COLO668 (cell line): ENCODE data around the gene ARHGAP31.
A peak's percentile ranks its signal among the peaks of the same experiment; 100 is the strongest.
"Not testable (repeated sequence)": the region's sequence is repeated elsewhere in the genome, so short reads cannot be mapped to it uniquely, and the experiment has no call there.

Source experiments
- DNase-seq: peaks from one replicate; lab custom pipeline; 2025; ENCODE audit not compliant: unreplicated experiment; lab: John Stamatoyannopoulos, UW

The ARHGAP31 gene

DNA sequence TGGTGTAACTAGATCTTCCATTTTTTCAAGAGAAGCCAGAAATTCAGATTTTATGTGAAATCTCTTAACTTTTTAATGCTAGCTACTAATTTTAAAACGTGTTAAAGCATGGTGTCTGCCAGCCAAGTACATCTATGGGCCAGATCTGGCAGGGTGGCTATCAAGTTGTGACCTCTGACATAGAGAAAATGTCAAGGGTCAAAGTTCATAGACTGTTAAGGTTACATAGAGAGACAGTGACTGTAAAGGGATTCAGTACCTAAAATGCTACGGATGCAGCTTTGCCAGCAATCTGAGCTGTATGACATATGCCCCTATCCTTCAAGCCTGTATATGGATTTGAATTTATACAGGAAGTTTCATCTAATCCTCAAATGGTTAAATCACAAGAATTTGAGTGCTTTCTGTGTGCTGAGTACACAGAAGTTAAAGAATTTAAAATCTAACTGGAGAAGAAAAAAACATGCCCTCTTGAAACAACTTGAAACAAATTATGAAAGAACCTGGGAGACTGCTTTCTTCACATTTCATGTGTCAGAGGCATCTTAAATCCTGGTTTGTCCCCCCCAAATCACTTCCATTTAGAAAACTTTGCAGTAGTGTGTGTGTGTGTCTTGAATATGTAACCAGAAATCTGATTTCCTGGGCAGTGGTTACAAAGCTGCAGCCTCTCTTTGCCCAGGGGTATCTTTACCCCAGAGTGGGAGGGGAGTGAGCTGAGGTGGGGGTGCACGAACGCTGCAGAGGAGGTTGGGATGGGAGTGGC lies 895 bp upstream of the ARHGAP31 start:
- no peak for DNase-seq

DNA sequence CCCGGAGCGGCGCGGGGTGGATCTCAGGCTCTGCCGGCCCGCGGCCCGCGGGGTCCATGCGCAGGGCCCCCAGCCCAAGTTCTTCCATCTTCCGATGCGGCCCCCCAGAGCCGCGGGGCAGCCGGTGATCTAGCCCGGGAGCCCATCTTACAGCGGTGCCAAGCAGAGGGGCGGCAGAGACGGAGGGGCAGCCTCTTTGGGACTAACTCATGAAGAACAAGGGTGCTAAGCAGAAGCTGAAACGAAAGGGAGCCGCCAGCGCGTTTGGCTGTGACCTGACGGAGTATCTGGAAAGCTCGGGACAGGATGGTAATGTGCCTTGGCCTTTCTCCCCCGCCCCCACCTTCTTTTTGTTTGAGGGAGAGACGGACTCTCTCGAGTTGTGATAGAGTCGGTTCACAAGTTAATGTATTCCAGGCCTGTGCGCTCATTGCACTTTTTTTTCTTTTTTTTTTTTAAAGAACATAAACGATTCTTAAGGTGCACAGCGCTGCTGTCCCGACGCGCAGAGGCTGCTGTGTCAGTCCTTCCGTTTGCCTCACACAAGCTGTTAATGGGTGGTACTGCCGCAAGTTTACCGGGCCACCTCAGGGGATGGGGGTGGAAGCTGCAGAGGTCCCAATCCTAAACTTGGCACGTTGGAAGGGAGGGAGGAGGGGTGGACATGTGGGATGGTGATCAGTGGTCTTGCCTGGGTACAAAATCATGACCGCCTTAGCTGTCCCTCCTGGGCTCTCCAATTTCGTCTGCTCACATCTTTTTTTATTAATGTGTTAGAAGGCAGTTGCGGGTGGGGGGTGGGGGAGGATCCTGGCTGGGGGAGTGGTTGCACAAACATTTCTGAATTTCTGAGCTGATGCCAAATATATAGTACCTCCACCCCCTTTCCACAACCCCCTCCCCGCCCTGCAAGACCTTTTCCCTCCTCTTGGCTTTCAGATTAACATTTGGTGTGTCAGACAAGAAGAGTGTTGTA lies 801 bp downstream of the ARHGAP31 start:
- DNase-seq, result peak; percentile 21

GRCh38 chr3:119295816-119296726 lies 1.9 kb downstream of the ARHGAP31 start:
- no peak for DNase-seq

GRCh38 chr3:119296727-119297122 lies 2.5 kb downstream of the ARHGAP31 start:
- no peak for DNase-seq

GRCh38 chr3:119297169-119297568 lies 3.0 kb downstream of the ARHGAP31 start:
- DNase-seq, result no peak

DNA sequence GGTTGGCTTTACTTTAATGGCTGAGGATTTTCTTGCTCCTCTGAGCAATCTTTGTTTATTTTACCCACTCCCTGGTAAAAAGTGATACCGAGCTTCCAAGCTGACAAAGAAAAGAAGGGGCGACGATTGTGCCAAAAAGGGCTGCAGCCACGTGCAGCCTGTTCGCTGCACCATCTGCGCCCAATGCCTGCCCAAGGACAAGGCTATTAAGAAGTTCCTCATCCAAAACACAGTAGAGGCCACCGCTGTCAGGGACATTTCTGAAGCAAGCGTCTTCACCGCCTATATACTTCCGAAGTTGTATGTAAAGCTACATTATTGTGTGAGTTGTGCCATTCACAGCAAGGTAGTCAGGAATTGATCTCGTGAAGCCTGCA lies 4.4 kb downstream of the ARHGAP31 start:
- DNase-seq, result no peak

DNA sequence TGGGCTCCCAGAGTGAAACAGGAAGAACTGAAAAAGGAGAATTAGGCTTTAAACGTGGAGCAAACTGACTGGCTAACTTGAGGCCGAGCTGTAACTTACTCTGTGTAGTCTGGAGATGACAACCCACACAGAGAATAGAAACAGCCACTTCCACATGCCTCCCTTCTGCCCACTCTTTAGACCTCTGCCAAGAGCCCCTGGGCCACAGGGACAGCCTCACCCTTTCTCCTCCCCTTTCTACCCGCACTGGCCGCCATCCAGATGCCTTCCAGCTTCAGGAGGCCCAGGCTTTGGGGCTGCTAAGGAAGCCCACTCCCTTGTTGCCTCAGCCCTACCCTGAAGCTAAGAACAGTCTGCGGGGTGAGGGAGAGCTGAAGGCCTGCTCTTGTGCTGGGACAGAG lies 6.8 kb downstream of the ARHGAP31 start:
- no peak for DNase-seq

DNA sequence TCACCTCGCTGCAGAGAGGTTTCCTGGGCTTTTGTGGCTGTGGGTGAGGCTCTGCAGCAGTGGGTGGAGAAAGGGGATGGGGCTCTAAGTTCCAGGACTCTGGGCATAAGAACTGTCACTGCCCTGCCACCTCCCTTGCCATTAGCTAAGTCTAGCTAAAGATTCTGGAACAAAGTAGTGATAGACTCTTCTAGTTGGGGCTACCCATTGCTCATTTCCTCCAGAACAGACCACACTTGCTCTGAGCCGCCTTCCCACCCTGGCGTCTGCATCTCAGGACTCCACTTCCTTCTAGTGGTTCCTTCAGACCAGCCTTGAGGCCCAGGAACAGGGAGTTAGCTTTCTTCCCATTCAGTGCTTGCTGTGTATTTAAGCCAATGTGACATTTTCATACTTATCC lies 7.5 kb downstream of the ARHGAP31 start:
- DNase-seq, result no peak

GRCh38 chr3:119302697-119303551 lies 8.7 kb downstream of the ARHGAP31 start:
- no peak for DNase-seq

DNA sequence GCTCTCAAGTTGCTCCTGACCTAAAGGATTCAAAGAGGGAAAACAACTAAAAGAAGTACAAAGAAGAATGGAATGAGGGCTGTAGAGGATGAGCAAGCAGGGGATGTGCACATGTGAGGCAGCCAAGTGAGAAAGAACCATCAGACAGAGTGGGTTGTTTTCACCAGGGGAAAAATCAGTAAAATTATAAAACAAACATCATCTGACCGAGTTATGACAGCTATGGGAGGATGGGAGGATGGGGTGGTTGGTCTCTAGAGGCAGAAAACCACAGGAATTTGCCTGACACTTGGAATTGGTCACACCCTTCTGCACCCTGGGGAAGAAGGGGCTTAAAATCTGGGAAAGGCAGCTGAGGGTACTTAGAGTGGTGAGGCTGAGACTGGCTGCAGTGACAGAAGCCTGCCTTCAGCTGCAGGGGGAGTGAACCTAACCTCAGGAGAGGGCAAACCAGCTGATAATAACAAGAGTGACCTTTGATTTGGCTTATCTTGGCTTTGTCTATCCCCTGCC lies 10.1 kb downstream of the ARHGAP31 start:
- DNase-seq, result no peak

- no peak for DNase-seq
Observed at GRCh38 chr3:119305286-119305685, 11.1 kb downstream of the ARHGAP31 start.

DNA sequence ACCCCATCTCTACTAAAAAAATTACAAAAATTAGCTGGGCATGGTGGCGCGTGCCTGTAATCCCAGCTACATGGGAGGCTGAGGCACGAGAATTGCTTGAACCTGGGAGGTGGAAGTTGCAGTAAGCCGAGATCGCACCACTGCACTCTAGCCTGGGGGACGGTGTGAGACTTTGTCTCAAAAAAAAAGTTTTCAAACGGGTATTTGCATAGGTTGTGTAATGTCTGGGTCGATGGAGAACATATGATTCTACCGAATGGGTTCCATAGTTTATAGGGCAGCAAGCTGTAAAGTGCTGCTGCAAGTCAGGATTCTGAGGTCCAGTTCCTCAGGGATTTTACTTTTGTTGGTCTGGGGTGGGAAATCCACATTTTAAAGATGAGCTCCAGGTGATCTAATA lies 12.2 kb downstream of the ARHGAP31 start:
- DNase-seq, result not testable (repeated sequence)

- no peak for DNase-seq
Observed at GRCh38 chr3:119308355-119308754, 14.2 kb downstream of the ARHGAP31 start.

GRCh38 chr3:119309591-119309990 lies 15.4 kb downstream of the ARHGAP31 start:
- DNase-seq, result no peak

- DNase-seq, result no peak
Observed at GRCh38 chr3:119310071-119310470, 15.9 kb downstream of the ARHGAP31 start.

DNA sequence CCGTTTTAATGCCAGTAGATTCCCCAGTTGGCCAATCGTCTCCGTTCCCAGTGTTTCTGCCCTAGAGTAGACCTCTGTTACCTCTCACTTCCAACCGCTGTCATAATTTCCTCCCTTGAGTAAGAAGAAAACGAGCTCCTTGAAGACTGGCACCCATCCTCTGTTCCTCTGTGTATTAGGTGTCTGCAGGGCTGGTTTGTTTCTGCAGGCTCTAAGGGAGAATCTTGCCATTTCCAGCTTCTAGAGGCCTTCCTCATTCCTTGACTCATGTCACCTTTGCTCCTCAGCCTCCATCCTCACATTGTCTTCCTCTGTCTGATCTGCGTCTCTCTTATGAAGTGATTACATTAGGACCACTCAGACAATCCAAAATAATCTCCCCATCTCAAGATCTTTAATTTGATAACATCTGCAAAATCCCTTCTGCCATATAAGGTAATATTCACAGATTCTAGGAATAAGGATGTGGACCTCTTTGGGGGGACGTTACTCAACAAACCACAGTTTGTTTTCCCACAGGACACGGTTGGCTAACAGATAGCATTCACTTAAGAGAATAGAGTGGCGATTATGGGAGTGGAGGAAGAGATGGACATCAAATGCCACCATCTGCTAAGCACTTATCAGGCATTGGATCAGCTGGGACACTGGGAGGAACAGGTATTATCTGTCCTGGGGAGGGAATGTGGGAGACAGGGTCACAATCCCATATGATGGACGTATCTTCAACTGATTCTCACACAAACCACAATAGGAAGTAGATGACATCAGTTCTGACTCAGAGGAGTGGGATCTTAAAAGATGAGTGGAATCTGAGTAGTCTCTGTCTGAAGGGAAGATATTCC lies 17.1 kb downstream of the ARHGAP31 start:
- DNase-seq, result no peak

DNA sequence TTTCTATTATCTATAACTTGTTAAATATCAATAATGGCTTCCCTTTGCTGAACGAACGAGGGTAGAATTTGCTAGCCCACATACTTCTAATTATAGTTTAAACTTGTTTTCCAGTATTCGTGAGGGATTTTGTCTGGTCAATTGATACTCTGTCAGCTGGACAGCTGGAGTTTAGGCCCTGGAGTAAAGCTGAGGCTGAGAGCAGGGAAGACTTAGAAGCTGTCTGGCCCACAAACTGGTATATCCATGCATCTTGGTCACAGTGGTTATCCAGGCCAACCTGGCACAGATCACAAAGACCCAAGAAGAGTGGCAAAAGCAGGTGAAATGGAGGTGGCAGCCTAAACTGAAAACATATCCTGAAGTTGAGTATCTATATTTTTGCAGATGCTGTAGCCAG lies 19.3 kb downstream of the ARHGAP31 start:
- DNase-seq, result no peak

- no peak for DNase-seq
Observed at GRCh38 chr3:119314821-119315220, 20.6 kb downstream of the ARHGAP31 start.
